Kidney glomerular epithelial cell (primary cell): ENCODE data around the gene MOV10.
A peak's percentile ranks its signal among the peaks of the same experiment; 100 is the strongest.
"Not testable (repeated sequence)": the region's sequence is repeated elsewhere in the genome, so short reads cannot be mapped to it uniquely, and the experiment has no call there.

Source experiments
- DNase-seq: peaks from one replicate; lab custom pipeline; 2025; lab: John Stamatoyannopoulos, UW

Gene MOV10, protein sequence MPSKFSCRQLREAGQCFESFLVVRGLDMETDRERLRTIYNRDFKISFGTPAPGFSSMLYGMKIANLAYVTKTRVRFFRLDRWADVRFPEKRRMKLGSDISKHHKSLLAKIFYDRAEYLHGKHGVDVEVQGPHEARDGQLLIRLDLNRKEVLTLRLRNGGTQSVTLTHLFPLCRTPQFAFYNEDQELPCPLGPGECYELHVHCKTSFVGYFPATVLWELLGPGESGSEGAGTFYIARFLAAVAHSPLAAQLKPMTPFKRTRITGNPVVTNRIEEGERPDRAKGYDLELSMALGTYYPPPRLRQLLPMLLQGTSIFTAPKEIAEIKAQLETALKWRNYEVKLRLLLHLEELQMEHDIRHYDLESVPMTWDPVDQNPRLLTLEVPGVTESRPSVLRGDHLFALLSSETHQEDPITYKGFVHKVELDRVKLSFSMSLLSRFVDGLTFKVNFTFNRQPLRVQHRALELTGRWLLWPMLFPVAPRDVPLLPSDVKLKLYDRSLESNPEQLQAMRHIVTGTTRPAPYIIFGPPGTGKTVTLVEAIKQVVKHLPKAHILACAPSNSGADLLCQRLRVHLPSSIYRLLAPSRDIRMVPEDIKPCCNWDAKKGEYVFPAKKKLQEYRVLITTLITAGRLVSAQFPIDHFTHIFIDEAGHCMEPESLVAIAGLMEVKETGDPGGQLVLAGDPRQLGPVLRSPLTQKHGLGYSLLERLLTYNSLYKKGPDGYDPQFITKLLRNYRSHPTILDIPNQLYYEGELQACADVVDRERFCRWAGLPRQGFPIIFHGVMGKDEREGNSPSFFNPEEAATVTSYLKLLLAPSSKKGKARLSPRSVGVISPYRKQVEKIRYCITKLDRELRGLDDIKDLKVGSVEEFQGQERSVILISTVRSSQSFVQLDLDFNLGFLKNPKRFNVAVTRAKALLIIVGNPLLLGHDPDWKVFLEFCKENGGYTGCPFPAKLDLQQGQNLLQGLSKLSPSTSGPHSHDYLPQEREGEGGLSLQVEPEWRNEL

DNA sequence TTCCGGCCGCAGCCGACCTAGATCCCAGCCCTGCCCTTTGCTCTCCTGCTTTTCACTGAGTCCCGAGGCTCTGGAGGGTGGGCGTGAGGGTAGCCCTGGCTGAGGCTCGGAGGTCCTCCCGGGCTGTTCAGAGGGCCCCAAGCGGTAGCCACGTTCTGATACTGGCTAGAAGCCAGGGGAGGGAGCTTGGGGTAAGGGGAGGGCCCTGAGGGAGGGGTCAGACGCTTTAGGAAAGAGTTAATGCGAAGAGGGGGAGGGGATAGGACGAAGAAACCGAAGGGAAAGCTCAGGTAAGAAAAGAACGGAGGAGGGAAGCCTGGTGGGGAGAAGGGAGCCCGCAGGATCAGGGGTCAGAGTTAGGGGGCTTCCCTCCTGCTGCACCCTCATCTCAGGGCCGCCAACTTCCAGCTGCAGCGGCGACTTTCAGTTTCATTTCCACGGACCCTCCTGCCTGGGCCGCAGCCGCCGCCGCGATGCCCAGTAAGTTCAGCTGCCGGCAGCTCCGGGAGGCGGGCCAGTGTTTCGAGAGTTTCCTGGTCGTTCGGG is at the start of gene MOV10:
TSS of gene MOV10 (plus strand) at position 220 of the 546 bp plus-strand sequence. CDS start at position 474, 254 bp downstream.
- DNase-seq, result peak; percentile 70

GRCh38 chr1:112625696-112626095 is 48.8 kb upstream of the MOV10 start:
- DNase-seq, result peak; percentile 13

DNA sequence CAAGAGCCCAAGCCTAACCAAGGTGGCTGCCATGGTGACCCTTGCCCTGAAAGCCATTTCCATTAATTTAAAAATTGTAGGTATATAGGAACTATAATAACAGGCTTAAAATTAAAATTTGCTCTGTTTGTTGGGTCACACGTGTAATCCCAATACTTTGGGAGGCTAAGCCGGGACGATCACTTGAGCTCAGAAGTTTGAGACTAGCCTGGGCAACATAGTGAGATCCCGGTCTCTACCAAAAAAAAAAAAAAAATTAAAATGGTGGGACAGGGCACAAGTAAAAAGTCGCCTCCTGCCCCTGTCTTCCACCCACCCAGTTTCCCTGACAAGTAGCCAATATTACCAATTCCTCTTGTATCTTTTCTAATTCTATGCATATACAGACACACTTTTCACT is 48.3 kb upstream of the MOV10 start:
- DNase-seq, result no peak

GRCh38 chr1:112626887-112627286 is 47.6 kb upstream of the MOV10 start:
- no peak for DNase-seq

GRCh38 chr1:112628516-112628915 is 45.9 kb upstream of the MOV10 start:
- DNase-seq, result no peak

- DNase-seq, result no peak
Observed at GRCh38 chr1:112629256-112629655, 45.2 kb upstream of the MOV10 start.

DNA sequence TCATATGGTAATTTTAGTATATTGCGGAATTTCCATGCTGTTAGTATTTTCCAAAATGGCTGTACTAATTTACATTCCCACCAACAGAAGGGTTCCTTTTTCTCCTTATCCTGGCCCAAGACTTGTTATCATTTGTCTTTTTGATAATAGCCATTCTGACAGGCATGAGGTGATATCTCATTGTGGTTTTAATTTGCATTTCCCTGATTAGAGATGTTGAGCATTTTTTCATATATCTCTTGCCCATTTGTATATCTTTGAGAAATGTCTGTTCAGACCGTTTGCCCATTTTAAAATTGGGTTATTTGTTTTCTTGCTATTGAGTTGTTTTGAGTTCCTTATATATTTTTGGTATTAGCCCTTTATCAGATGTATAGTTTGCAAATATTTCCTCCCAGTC is 40.8 kb upstream of the MOV10 start:
- no peak for DNase-seq

GRCh38 chr1:112634367-112634766 is 40.1 kb upstream of the MOV10 start:
- DNase-seq, result no peak

GRCh38 chr1:112636056-112636455 is 38.4 kb upstream of the MOV10 start:
- no peak for DNase-seq

DNA sequence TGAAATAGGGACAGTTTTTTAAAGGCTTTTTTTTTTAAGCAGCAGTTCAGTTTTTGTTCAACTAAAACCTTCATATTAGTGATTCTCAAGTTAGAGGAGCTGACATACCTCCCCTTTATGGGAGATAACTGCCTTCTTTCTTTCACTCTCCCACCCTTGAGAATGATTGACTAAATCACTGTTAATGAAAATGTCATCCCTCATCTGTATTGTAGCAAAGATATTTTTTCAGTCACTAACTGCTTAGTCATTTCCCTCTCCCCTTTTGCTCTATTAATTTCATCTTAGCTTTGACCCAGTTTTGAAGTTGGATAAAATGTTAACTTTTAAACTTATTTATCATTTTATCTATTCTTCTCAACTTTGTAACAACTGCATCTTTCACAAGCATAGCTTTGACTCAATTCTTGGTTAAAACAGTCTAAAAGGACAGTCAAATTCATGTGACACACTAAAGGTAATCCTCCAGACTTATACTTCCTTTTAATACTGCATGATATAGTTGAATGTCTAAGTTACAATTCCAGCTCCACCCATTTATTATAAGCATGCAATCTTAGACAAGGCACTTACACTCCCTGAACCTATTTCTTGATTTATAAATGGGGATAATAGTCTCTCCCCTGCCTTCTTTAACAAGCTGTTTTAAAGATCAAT is 37.7 kb upstream of the MOV10 start:
- DNase-seq, result peak; percentile 63

DNA sequence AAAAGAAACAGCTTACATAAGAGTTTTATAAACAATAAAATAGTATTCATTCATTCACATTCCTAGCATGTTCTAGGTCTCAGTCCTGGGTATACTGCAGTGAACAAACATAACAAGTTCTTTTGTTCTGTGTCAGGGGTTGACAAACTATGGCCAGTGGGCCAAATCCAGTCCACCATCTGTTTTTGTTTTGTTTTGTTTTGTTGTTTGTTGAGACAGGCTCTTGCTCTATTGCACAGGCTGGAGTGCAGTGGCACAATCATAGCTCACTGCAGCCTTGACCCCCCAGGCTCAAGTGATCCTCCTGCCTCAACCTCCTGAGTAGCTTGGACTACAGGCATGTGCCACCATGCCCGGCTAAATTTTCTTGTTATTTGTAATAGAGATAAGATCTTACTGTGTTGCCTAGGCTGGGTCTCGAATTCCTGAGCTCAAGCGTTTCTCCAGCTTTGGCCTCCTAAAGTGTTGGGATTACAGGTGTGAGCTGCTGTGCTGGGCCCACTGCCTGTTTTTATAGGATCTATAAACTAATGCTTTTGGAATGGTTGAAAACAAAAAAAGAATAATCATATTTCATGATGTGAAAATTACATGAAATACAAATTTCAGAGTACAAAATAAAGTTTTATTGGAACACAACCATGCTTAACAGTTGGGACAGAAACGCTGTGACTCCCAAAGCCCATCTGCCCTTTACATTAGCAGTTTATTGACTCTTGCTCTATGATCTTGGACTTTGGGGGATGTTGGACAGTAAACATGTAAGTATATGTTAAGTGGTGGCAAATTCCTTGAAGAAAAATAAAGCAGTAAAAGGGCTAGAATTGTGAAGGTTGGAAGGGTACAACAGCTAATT is 37.0 kb upstream of the MOV10 start:
- no peak for DNase-seq

DNA sequence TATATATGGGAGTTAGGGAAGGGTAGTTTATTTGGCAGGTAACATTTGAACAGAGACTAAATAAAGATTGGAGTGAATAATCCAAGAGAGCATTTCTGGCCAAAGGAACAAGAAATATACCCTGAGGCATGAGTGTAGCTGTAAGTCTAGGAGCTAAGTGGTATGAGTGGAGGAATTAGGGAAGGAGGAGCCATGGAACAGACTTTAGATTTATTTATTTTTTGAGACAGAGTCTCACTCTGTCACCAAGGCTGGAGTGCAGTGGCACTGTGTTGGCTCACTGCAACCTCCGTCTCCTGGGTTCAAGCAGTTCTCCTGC is 36.4 kb upstream of the MOV10 start:
- DNase-seq, result no peak

DNA sequence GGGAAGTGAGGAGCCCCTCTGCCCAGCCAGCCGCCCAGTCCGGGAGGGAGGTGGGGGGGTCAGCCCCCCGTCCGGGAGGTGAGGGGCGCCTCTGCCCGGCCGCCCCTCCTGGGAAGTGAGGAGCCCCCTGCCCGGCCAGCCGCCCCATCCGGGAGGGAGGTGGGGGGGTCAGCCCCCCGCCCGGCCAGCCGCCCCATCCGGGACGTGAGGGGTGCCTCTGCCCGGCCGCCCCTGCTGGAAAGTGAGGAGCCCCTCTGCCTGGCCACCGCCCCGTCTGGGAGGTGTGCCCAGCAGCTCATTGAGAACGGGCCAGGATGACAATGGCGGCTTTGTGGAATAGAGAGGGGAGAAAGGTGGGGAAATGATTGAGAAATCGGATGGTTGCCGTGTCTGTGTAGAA is 34.0 kb upstream of the MOV10 start:
- not testable (repeated sequence) for DNase-seq

- no peak for DNase-seq
Observed at GRCh38 chr1:112643080-112643479, 31.4 kb upstream of the MOV10 start.

DNA sequence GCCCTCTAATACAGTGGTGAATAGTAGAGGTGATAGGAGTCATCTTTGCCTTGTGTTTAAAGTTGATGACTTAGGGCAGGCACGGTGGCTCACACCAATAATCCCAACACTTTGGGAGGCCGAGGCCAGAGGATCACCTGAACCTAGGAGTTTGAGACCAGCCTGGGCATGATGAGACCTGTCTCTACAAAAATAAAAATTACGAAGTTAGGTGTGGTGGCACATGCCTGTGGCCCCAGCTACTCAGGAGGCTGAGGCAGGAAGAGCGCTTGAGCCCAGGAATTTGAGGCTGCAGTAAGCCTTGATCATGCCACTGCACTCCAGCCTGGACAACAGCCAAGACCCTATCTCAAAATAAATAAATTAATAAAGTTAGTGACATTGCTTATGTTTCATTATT is 28.2 kb upstream of the MOV10 start:
- DNase-seq, result no peak

DNA sequence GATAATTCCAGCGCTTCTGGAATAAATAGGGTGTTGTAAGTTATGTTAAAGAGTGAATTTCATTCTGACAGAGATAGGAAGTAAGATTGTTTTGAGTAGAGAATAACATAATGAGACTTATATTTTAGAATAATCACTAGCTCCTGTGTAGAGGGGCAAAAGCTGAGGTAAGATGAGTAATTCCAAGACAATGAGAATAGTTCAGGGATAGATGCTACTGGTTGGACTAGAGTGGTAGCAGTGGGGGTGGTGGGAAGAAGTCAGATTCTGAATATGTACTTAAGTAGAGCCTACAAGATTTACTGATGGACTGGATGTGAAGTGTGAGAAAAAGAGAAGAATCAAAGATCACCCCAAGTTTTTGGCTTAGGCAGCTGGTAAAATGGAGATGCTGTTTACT is 23.3 kb upstream of the MOV10 start:
- no peak for DNase-seq

GRCh38 chr1:112665857-112666256 is 8.6 kb upstream of the MOV10 start:
- DNase-seq, result no peak

DNA sequence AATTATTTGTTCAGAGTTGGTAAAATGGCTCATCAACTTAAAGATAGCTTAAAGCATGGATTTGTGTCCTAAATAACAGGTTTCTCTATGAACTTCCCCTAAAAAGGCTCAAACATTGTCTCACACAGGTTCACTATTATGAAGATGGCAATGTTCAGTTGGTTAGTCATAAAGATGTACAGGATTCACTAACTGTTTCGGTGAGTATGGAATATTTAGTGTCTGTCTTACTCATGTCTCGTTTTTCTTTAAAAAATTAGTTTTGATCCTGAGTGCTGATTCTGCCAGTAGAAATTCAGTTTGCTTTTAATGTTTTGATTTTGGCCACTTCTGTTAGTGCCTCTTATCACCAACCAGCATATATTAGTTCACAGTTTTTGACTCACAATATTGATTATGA is 7.5 kb upstream of the MOV10 start:
- no peak for DNase-seq

DNA sequence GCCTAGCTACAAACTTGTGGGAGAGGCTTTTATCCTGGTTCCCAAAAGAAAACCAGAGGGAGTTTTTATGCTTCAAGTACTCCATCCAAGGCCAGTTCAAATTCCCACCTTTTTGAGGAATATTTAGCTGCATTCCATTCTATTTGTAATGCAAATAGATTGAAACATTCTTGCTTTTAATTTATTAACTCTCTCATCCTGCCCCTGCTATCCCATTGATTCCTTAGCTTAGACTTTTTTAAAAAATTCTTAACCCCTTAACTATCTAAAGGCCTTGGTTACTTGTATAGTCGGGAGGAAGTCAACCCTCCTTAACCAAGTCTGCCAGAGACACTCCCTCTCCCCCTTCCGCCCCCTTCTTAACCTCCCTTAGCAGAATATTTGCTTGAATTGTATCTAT is 2.5 kb upstream of the MOV10 start:
- DNase-seq, result no peak

GRCh38 chr1:112672842-112673241 is 1.6 kb upstream of the MOV10 start:
- no peak for DNase-seq
